Measurements from ENCODE around the gene CFAP69. TPM values are rescaled to one million over a fixed set of nuclear protein-coding genes. Genes with fewer than 3 reads are reported as not detected.
"Not testable (repeated sequence)": the region's sequence is repeated elsewhere in the genome, so short reads cannot be mapped to it uniquely, and the experiment has no call there.

CFAP69 gene
- total RNA-seq, 1 donor from 2014 or later, result 0.85 TPM

- Histone ChIP-seq H3K4me1 (peaks cover 0 to 4% of the 10 kb centered on the region in 2 donors), H3K4me3 (no peak overlapping the region), H3K27ac (no peak overlapping the region), H3K27me3 (no peaks in the 10 kb centered on the region), H3K9me3 (no peaks in the 10 kb centered on the region), H3K36me3 (no peaks in the 10 kb centered on the region)
- no peak for TF ChIP-seq CTCF (IDR thresholded peaks at IDR 0.05)
- intact Hi-C loops (cut with DNase I), result no loop called here
- no peak for DNase-seq (ENCODE audit: low spot score in 2 of 2)
Observed at GRCh38 chr7:90322837-90323236, 77.9 kb downstream of the CFAP69 start.

GRCh38 chr7:90326500-90326899, 81.5 kb downstream of the CFAP69 start:
- H3K9me3 ChIP-seq, result no peaks in the 10 kb centered on the region
- no peaks in the 10 kb centered on the region for H3K4me1 ChIP-seq
- intact Hi-C loops (cut with DNase I), result no loop called here
- H3K4me3 ChIP-seq, result no peak overlapping the region
- no peak for TF ChIP-seq CTCF (IDR thresholded peaks at IDR 0.05)
- no peak for DNase-seq (ENCODE audit: low spot score in 2 of 2)
- no peaks in the 10 kb centered on the region for H3K36me3 ChIP-seq
- H3K27ac ChIP-seq, result no peak overlapping the region
- no peaks in the 10 kb centered on the region for H3K27me3 ChIP-seq

GRCh38 chr7:90334193-90334843, 89.3 kb downstream of the CFAP69 start:
- no peaks in the 10 kb centered on the region for H3K9me3 ChIP-seq
- no peak overlapping the region for H3K27ac ChIP-seq
- no peak overlapping the region for H3K4me3 ChIP-seq
- intact Hi-C loops (cut with DNase I), result no loop called here
- no peaks in the 10 kb centered on the region for H3K27me3 ChIP-seq
- H3K36me3 ChIP-seq, result no peaks in the 10 kb centered on the region
- no peak for DNase-seq (ENCODE audit: low spot score in 2 of 2)
- no peak for TF ChIP-seq CTCF (IDR thresholded peaks at IDR 0.05)
- H3K4me1 ChIP-seq, result no peaks in the 10 kb centered on the region

- H3K27ac ChIP-seq; H3K27me3 ChIP-seq; DNase-seq (ENCODE audit: low spot score in 2 of 2); H3K36me3 ChIP-seq; H3K4me3 ChIP-seq; H3K4me1 ChIP-seq; H3K9me3 ChIP-seq; intact Hi-C loops (cut with DNase I): not testable (repeated sequence)
Observed at GRCh38 chr7:90334926-90335325, 90.0 kb downstream of the CFAP69 start.

GRCh38 chr7:90337106-90337505, 92.1 kb downstream of the CFAP69 start:
- H3K4me3 ChIP-seq, result no peak overlapping the region
- intact Hi-C loops (cut with DNase I), result no loop called here
- H3K27me3 ChIP-seq, result no peaks in the 10 kb centered on the region
- H3K36me3 ChIP-seq, result no peaks in the 10 kb centered on the region
- H3K27ac ChIP-seq, result no peak overlapping the region
- DNase-seq (ENCODE audit: low spot score in 2 of 2), result no peak
- H3K4me1 ChIP-seq, result no peaks in the 10 kb centered on the region
- no peak for TF ChIP-seq CTCF (IDR thresholded peaks at IDR 0.05)
- no peaks in the 10 kb centered on the region for H3K9me3 ChIP-seq

GRCh38 chr7:90345016-90345415, 100.0 kb downstream of the CFAP69 start:
- H3K9me3 ChIP-seq, result no peaks in the 10 kb centered on the region
- H3K36me3 ChIP-seq, result no peaks in the 10 kb centered on the region
- peaks cover 3 to 8% of the 10 kb centered on the region in 2 donors for H3K4me1 ChIP-seq
- H3K4me3 ChIP-seq, result no peak overlapping the region
- TF ChIP-seq CTCF (IDR thresholded peaks at IDR 0.05), result no peak
- DNase-seq (ENCODE audit: low spot score in 2 of 2), result no peak
- no peaks in the 10 kb centered on the region for H3K27me3 ChIP-seq
- intact Hi-C loops (cut with DNase I), result loop anchor here (5.0 kb wide), 3 partner anchors 98 to 193 kb away; partner anchors contain the start of genes CFAP69, STEAP1 and STEAP2
- H3K27ac ChIP-seq, result no peak overlapping the region
